ENCODE measurements around the gene ADORA2B. TPM values are rescaled to one million over a fixed set of nuclear protein-coding genes. Genes with fewer than 3 reads are reported as not detected.
A peak's percentile ranks its signal among the peaks of the same experiment; 100 is the strongest.
"Not testable (repeated sequence)": the region's sequence is repeated elsewhere in the genome, so short reads cannot be mapped to it uniquely, and the experiment has no call there.

ADORA2B gene
- total and polyA plus RNA-seq, 4 donors, result 0.63 to 1.2 (median 0.71) TPM; not detected in 1

DNA sequence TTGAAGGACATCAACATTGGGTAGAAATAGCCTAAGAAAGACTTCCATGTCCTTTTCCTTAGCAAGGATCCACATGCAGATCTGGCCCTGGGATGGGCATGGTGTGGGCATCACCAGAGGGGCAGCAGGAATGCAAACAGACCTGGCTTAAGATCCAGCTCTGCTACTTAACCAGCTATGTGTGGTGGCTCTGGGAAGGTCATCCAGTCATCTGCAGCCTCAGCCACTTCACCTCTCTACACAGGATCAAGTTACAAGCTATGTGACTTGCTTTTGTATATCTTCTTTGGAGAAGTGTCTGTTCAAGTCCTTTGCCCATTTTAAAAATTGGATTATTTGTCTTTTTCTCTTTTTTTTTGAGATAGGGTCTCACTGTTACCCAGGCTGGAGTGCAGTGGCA, 13.5 kb upstream of the ADORA2B start:
- H3K9me3 ChIP-seq (ENCODE audit: control insufficient read depth, low read length), result no peaks in the 10 kb centered on the region
- no peaks in the 10 kb centered on the region for H3K4me1 ChIP-seq (ENCODE audit: control insufficient read depth in 1 of 2, insufficient read depth in 2 of 2, low read length in 2 of 2)
- intact Hi-C loops (cut with DNase I), result no loop called here
- no peak overlapping the region for H3K27ac ChIP-seq (ENCODE audit: low read depth in 1 of 2, low read length in 2 of 2)
- DNase-seq, result peak in 1 of 2 donors; percentile 13
- H3K27me3 ChIP-seq (ENCODE audit: control insufficient read depth in 1 of 2, insufficient read depth in 2 of 2, low read length in 1 of 2), result no peaks in the 10 kb centered on the region
- H3K4me3 ChIP-seq (ENCODE audit: low read length in 2 of 2), result no peak overlapping the region
- H3K36me3 ChIP-seq (ENCODE audit: control insufficient read depth in 1 of 2, insufficient read depth in 2 of 2, low read length in 1 of 2), result no peaks in the 10 kb centered on the region
- no peak for ATAC-seq (ENCODE audit: low FRiP score)

DNA sequence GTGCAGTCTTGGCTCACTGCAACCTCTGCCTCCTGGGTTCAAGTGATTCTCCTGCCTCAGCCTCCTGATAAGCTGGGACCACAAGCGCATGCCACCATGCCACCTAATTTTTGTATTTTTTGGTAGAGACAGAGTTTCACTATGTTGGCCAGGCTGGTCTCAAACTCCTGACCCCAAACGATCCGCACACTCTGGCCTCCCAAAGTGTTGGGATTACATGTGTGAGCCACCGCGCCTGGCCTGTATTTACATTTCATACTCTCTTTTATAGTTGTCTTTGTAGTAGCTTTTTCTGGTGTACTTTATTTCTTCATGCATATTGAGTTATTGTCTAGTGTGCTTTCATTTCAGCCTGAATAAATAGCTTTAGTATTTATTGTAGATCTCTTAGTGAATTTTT, 10.1 kb upstream of the ADORA2B start:
- DNase-seq, result peak in 1 of 2 donors; percentile 14
- no peak overlapping the region for H3K27ac ChIP-seq (ENCODE audit: low read depth in 1 of 2, low read length in 2 of 2)
- no peaks in the 10 kb centered on the region for H3K36me3 ChIP-seq (ENCODE audit: control insufficient read depth in 1 of 2, insufficient read depth in 2 of 2, low read length in 1 of 2)
- WGBS, 2 donors, result 94 to 95% methylated on average over 5 of the region's 5 CpGs
- no peaks in the 10 kb centered on the region for H3K27me3 ChIP-seq (ENCODE audit: control insufficient read depth in 1 of 2, insufficient read depth in 2 of 2, low read length in 1 of 2)
- intact Hi-C loops (cut with DNase I), result no loop called here
- no peak overlapping the region for H3K4me3 ChIP-seq (ENCODE audit: low read length in 2 of 2)
- no peak for ATAC-seq (ENCODE audit: low FRiP score)
- no peaks in the 10 kb centered on the region for H3K9me3 ChIP-seq (ENCODE audit: control insufficient read depth, low read length)
- no peaks in the 10 kb centered on the region for H3K4me1 ChIP-seq (ENCODE audit: control insufficient read depth in 1 of 2, insufficient read depth in 2 of 2, low read length in 2 of 2)

DNA sequence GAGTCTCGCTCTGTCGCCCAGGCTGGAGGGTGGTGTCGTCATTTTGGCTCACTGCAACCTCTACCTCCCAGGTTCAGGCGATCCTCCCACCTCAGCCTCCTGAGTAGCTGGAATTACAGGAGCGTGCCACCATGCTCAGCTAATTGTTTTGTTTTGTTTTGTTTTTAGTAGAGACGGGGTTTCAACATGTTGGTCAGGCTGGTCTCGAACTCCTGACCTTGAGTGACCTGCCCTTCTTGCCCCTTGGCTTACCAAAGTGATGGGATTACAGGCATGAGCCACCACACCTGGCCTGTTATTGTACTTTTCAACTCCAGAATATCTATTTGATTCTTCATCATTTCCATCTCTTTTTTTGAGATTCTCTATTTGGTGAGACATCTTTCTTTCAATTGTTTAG, 9.0 kb upstream of the ADORA2B start:
- H3K4me3 ChIP-seq (ENCODE audit: low read length in 2 of 2), result no peak overlapping the region
- WGBS, 2 donors, result 83 to 91% methylated on average over 5 to 7 of the region's 7 CpGs
- no peak for ATAC-seq (ENCODE audit: low FRiP score)
- H3K4me1 ChIP-seq (ENCODE audit: control insufficient read depth in 1 of 2, insufficient read depth in 2 of 2, low read length in 2 of 2), result no peaks in the 10 kb centered on the region
- intact Hi-C loops (cut with DNase I), result no loop called here
- DNase-seq, result peak in 1 of 2 donors; percentile 2
- H3K27me3 ChIP-seq (ENCODE audit: control insufficient read depth in 1 of 2, insufficient read depth in 2 of 2, low read length in 1 of 2), result no peaks in the 10 kb centered on the region
- no peak overlapping the region for H3K27ac ChIP-seq (ENCODE audit: low read depth in 1 of 2, low read length in 2 of 2)
- no peaks in the 10 kb centered on the region for H3K36me3 ChIP-seq (ENCODE audit: control insufficient read depth in 1 of 2, insufficient read depth in 2 of 2, low read length in 1 of 2)
- H3K9me3 ChIP-seq (ENCODE audit: control insufficient read depth, low read length), result no peaks in the 10 kb centered on the region

DNA sequence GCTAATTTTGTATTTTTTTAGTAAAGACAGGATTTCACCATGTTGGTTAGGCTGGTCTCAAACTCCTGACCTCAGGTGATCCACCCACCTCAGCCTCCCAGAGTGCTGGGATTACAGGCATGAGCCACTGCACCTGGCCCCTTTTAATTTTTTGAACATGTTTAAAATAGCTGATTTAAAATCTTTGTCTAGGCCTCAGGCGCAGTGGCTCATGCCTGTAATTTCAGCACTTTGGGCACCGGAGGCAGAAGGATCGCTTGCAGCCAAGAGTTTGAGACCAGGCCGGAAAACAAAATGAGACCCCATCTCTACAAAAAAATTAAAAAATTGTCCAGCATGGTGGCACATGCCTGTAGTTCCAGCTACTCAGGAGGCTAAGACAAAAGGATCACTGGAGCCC, 8.4 kb upstream of the ADORA2B start:
- H3K27ac ChIP-seq (ENCODE audit: low read depth in 1 of 2, low read length in 2 of 2); H3K9me3 ChIP-seq (ENCODE audit: control insufficient read depth, low read length); H3K36me3 ChIP-seq (ENCODE audit: control insufficient read depth in 1 of 2, insufficient read depth in 2 of 2, low read length in 1 of 2); ATAC-seq (ENCODE audit: low FRiP score); intact Hi-C loops (cut with DNase I); H3K4me3 ChIP-seq (ENCODE audit: low read length in 2 of 2); H3K27me3 ChIP-seq (ENCODE audit: control insufficient read depth in 1 of 2, insufficient read depth in 2 of 2, low read length in 1 of 2); H3K4me1 ChIP-seq (ENCODE audit: control insufficient read depth in 1 of 2, insufficient read depth in 2 of 2, low read length in 2 of 2): not testable (repeated sequence)
- 95 to 99% methylated on average over 4 of the region's 4 CpGs for WGBS, 2 donors
- peak in 1 of 2 donors; percentile 17 for DNase-seq

DNA sequence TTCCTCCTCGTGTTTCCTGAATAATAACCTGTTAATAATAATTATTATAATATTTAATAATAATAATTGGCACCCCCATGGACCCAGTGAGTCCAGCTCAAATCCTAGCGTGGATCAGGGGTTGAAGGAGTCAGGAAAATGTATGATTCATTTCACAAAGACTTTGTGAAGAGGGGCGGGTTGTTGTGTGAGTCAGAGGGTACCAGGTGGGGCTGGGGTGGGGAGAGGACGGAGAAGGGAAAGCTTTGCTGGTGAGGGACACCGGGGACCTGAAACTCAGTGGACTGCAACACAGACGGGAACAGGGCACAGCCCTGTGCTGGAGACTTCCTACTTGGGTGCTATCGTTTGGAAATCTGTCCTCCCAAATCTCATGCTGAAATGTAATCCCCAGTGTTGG, 3.1 kb upstream of the ADORA2B start:
- H3K4me3 ChIP-seq (ENCODE audit: low read length in 2 of 2), result no peak overlapping the region
- ATAC-seq (ENCODE audit: low FRiP score) (no peak), DNase-seq (peak in 1 of 2 donors; percentile 23)
- no peaks in the 10 kb centered on the region for H3K4me1 ChIP-seq (ENCODE audit: control insufficient read depth in 1 of 2, insufficient read depth in 2 of 2, low read length in 2 of 2)
- H3K27ac ChIP-seq (ENCODE audit: low read depth in 1 of 2, low read length in 2 of 2), result no peak overlapping the region
- WGBS, 2 donors, result 92 to 93% methylated on average over 7 of the region's 7 CpGs
- intact Hi-C loops (cut with DNase I), result no loop called here
- H3K27me3 ChIP-seq (ENCODE audit: control insufficient read depth in 1 of 2, insufficient read depth in 2 of 2, low read length in 1 of 2), result no peaks in the 10 kb centered on the region
- H3K9me3 ChIP-seq (ENCODE audit: control insufficient read depth, low read length), result no peaks in the 10 kb centered on the region
- H3K36me3 ChIP-seq (ENCODE audit: control insufficient read depth in 1 of 2, insufficient read depth in 2 of 2, low read length in 1 of 2), result no peaks in the 10 kb centered on the region

DNA sequence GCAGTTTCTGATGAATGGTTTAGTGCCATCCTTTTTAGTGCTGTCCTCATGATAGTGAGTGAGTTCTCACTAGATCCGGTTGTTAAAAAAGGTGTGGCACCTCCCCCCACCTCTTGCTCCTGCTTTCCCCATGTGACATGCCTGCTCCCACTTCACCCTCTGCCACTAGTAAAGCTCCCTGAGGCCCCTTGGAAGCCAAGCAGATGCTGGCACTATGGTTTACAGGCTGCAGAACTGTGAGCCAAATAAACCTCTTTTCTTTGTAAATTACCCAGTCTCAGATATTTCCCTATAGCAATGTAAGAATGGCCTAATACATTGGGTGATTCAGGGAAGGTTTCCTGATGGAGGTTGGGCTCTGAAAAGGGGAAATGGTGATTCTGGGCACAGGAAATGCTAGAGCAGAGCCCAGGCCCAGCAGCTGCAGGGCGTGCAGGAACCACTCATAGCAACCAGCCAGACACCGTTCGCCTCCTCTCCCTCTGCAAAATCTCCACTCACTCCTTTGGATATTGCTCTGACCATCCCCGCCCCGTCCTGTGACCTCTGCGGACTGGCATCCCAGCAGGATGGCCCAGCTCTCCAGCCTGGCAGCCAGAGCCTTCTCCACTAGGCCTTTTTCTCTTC, 2.6 kb upstream of the ADORA2B start:
- no peak overlapping the region for H3K4me3 ChIP-seq (ENCODE audit: low read length in 2 of 2)
- no peaks in the 10 kb centered on the region for H3K4me1 ChIP-seq (ENCODE audit: control insufficient read depth in 1 of 2, insufficient read depth in 2 of 2, low read length in 2 of 2)
- no peaks in the 10 kb centered on the region for H3K36me3 ChIP-seq (ENCODE audit: control insufficient read depth in 1 of 2, insufficient read depth in 2 of 2, low read length in 1 of 2)
- intact Hi-C loops (cut with DNase I), result no loop called here
- H3K9me3 ChIP-seq (ENCODE audit: control insufficient read depth, low read length), result no peaks in the 10 kb centered on the region
- 96 to 99% methylated on average over 6 to 7 of the region's 7 CpGs for WGBS, 2 donors
- peak; percentile 65 to 72 for DNase-seq
- H3K27ac ChIP-seq (ENCODE audit: low read depth in 1 of 2, low read length in 2 of 2), result no peak overlapping the region
- no peaks in the 10 kb centered on the region for H3K27me3 ChIP-seq (ENCODE audit: control insufficient read depth in 1 of 2, insufficient read depth in 2 of 2, low read length in 1 of 2)
- no peak for ATAC-seq (ENCODE audit: low FRiP score)

DNA sequence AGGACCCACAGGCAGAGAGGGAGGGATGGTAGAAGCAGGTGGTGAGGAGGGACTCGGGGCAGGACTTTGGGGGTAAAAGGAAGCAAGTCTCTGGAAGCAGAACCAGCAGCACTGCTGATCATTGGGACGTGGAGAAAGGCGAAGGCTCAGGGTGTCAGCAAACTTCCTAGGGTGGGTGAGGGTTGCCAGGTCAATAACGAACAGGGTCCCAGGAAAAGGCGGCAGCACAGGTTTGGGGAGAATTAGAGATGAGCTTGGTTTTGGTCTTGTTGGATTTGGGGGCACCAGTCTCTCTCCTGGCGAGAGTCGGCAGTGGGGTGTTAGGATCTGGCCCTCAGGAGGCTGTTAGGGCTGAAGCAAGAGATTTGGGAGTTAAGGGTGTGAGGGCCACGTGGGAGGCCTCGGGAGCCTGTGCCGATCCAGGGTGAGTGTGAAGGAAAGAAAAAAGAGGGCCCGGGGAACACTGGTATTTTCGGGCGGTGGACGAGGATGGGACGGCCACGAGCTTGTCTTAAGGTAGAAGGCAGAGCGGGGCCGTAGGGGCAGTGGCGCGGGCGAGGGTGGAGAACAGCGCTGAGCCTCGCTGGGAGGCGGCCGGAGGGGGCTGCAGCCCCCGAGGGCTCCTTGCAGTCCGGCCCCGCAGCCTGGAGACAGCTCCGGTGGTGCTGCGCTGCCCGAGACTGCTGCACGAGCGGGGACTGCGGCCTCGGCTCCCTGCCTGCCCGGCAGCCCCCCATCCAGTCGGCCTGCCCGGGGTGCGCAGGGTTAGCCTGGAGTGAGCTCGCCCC, 765 bp upstream of the ADORA2B start:
- no peaks in the 10 kb centered on the region for H3K9me3 ChIP-seq (ENCODE audit: control insufficient read depth, low read length)
- H3K36me3 ChIP-seq (ENCODE audit: control insufficient read depth in 1 of 2, insufficient read depth in 2 of 2, low read length in 1 of 2), result no peaks in the 10 kb centered on the region
- peak overlapping the region; percentile 32 for H3K4me3 ChIP-seq (ENCODE audit: low read length in 2 of 2)
- no peak overlapping the region for H3K27ac ChIP-seq (ENCODE audit: low read depth in 1 of 2, low read length in 2 of 2)
- WGBS, 2 donors, result 17 to 18% methylated on average over 37 to 40 of the region's 40 CpGs
- H3K27me3 ChIP-seq (ENCODE audit: control insufficient read depth in 1 of 2, insufficient read depth in 2 of 2, low read length in 1 of 2), result no peaks in the 10 kb centered on the region
- intact Hi-C loops (cut with DNase I), result no loop called here
- H3K4me1 ChIP-seq (ENCODE audit: control insufficient read depth in 1 of 2, insufficient read depth in 2 of 2, low read length in 2 of 2), result no peaks in the 10 kb centered on the region
- ATAC-seq (ENCODE audit: low FRiP score) (peak; percentile 66), DNase-seq (peak in 1 of 2 donors; percentile 55)

DNA sequence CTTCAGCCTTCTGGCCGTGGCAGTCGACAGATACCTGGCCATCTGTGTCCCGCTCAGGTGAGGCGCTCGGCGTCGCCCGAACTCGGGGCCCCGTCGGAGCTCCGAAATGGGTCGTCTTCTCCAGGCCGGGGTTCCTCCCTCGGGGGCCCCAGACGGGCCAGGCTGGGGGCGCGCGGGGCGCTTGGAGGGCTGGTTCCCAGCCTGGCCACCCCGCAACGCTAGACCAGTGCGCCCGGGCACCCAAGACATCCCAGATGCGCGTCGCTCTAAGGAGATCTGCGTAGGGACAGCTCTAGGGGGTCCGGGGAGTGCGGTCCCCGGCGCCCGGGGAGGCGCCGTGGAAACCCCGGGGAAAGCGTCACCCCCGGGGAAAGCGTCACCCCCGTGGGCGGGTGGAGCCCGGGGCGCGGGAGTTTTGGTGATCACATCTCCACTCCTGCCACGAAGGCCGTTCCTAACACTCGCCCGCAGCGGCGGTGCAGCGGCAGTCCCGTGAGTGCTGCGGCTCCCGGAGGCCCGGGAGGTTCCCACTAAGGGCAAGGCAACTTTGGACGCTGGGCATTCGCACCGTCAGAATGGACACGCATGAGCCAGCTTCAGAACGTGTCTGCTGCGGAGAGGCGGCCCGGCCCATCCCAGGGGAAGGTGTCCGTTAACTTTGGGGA, 729 bp downstream of the ADORA2B start:
- Histone ChIP-seq H3K4me1 (ENCODE audit: control insufficient read depth in 1 of 2, insufficient read depth in 2 of 2, low read length in 2 of 2) (no peaks in the 10 kb centered on the region), H3K36me3 (ENCODE audit: control insufficient read depth in 1 of 2, insufficient read depth in 2 of 2, low read length in 1 of 2) (no peaks in the 10 kb centered on the region), H3K9me3 (ENCODE audit: control insufficient read depth, low read length) (no peaks in the 10 kb centered on the region), H3K27me3 (ENCODE audit: control insufficient read depth in 1 of 2, insufficient read depth in 2 of 2, low read length in 1 of 2) (no peaks in the 10 kb centered on the region), H3K4me3 (ENCODE audit: low read length in 2 of 2) (peak overlapping the region; percentile 32), H3K27ac (ENCODE audit: low read depth in 1 of 2, low read length in 2 of 2) (no peak overlapping the region)
- DNase-seq, result peak in 1 of 2 donors; percentile 76
- peak; percentile 10 for ATAC-seq (ENCODE audit: low FRiP score)
- intact Hi-C loops (cut with DNase I), result no loop called here
- WGBS, 2 donors, result 4 to 5% methylated on average over 62 to 64 of the region's 64 CpGs

Measured in aorta (tissue), 5 donors.